ENCODE measurements around the gene HLA-DRB1. TPM values are rescaled to one million over a fixed set of nuclear protein-coding genes. Genes with fewer than 3 reads are reported as not detected.
A peak's percentile ranks its signal among the peaks of the same experiment; 100 is the strongest.

The HLA-DRB1 gene
- total RNA-seq = 10 to 100 TPM; 50.0 to 80.3 TPM

DNA sequence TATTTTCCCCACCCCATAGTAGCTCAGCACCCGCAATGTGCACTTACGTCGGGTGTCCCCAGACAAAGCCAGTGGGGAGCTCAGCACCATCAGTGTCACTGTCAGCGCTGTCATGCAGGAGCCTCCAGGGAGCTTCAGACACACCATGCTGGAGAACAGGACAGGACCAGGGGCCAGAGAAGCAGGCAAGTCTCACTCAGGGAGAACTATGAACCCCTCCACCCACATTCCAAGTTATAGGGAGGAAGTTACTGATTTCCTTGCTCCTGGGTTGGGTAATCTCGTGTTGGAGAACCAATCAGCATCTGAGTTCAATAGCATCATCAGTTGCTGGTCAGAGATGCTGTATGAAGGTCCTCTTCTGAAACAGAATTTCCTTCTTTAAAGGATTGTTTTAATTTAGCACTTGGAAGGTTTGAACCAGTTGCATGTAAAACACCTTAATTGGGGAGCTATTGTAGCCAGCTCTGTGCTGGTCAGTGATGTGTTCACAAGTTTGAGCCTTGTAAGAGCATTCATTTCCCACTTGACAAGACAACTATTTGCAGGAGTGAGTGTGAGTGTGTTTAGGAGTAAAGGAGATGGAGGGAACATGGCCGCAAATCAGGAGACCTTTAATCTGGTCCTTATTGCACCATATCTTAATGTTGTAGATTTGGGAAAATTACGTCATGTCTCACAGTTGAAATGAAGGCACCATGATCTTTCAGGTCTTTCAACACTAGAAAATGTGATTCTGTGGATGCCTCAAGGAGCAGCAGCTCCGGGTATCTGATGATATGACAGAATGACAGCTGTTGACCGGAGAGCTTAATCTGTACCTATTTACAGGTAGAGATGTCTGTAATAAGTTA, at the start of gene HLA-DRB1:
HLA-DRB1 (minus strand) TSS at position 253 of the 854 bp plus-strand sequence; CDS start at position 147, 106 bp downstream.
- no peak within 1 kb of the TSS for H3K4me3 ChIP-seq
- no peak within 1 kb of the TSS for H3K27ac ChIP-seq
- peak; percentile 95 for ATAC-seq (ENCODE audit: insufficient number of reproducible peaks, low FRiP score, low read depth)

DNA sequence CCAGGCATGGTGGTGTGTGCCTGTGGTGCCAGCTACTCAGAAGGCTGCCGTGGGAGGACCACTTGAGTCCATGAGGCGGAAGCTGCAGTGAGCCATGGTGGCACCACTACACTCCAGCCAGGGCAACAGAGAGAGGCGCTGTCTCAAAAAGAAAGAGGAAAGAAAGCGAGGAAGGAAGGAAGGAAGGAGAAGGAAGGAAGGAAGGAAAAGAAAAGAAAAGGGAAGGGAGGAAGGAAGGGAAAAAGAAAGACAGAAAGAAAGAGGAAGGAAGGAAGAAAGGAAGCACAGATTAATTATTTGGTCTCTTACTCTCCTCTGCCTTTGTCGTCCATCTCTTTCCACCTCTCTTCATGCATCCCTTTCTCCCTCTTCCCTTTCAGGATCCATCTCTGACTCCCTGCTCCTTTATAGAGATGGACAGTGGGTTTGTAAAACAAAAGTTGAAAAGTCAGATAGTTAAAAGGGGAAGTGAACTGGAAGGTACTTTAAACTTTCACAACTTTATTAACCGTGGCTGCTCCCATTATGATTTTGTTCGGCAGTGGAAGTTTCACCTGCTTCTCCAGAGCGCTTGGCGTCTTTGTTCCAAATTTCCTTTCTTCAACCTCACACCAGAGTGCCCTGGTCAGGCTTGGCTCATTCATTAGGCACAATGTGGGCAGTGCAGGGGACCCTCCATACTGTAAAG, 49.0 kb upstream of the HLA-DRB1 start:
- H3K9me3 ChIP-seq = no peaks in the 10 kb centered on the region
- ATAC-seq (ENCODE audit: insufficient number of reproducible peaks, low FRiP score, low read depth) (no peak), DNase-seq (ENCODE audit: low spot score) (no peak)
- H3K4me1 ChIP-seq (ENCODE audit: control insufficient read depth in 1 of 2, low read depth in 2 of 2) = no peaks in the 10 kb centered on the region
- H3K27ac ChIP-seq = no peak overlapping the region
- H3K4me3 ChIP-seq = no peak overlapping the region
- H3K27me3 ChIP-seq (replicated peaks; ENCODE audit: insufficient read depth) = no peaks in the 10 kb centered on the region
- H3K36me3 ChIP-seq = no peaks in the 10 kb centered on the region
- no peak for TF ChIP-seq CTCF (IDR thresholded peaks at IDR 0.05)

More for the DNA sequence above, at the start of gene HLA-DRB1:
- Histone ChIP-seq H3K27me3 (replicated peaks; ENCODE audit: insufficient read depth) (no peaks in the 10 kb centered on the region), H3K36me3 (no peaks in the 10 kb centered on the region), H3K4me1 (ENCODE audit: control insufficient read depth in 1 of 2, low read depth in 2 of 2) (no peaks in the 10 kb centered on the region), H3K9me3 (no peaks in the 10 kb centered on the region)
- DNase-seq (ENCODE audit: low spot score) = no peak
- no peak for TF ChIP-seq CTCF (IDR thresholded peaks at IDR 0.05)

DNA sequence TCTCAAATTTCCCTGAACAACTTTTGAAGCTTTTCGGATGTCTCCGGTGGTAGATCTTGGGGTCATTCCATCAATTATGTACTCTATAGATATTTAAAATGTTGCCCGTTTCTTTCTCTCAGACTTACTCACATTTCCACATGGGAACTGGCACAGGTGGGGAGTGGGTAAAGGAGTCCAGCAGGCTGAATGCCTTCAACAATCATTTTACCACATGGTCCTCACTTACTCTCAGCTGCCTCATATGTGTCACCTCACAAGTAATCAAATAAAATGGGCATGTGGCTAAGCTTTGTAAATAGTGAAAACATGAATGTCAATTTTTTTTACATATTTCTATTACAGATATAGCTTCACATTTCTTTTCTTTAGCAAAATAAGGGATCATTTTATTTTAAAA, 48.2 kb upstream of the HLA-DRB1 start:
- no peaks in the 10 kb centered on the region for H3K9me3 ChIP-seq
- DNase-seq (ENCODE audit: low spot score) (no peak), ATAC-seq (ENCODE audit: insufficient number of reproducible peaks, low FRiP score, low read depth) (no peak)
- H3K36me3 ChIP-seq = no peaks in the 10 kb centered on the region
- TF ChIP-seq CTCF (IDR thresholded peaks at IDR 0.05) = no peak
- no peak overlapping the region for H3K4me3 ChIP-seq
- no peaks in the 10 kb centered on the region for H3K4me1 ChIP-seq (ENCODE audit: control insufficient read depth in 1 of 2, low read depth in 2 of 2)
- no peak overlapping the region for H3K27ac ChIP-seq
- H3K27me3 ChIP-seq (replicated peaks; ENCODE audit: insufficient read depth) = no peaks in the 10 kb centered on the region

DNA sequence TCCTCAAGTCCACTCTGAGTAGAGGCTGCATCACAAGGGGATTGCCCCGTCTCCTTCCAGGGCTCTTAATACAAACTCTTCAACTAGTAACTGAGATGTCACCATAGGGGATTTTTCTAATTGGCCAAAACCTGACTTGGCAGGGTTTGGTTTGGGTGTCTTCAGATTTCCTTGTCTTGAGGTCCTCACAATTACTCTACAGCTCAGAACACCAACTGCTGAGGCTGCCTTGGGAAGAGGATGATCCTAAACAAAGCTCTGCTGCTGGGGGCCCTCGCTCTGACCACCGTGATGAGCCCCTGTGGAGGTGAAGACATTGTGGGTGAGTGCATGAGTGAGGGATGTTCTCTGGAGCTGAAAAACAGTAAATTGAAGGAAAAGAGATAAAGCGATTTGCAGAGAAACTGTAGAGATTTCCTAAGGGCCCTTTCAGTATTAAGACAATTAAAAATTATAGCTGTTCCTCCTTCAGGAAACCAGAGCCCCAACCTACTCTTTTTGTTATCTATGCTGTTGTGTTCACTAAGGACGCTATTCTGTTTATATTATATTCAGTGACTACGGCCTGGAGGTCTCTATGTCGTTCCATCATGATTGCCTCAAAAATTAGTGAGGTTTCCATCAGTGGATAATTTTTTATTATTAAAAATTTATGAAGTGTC, 47.7 kb upstream of the HLA-DRB1 start, which contains the start of gene HLA-DQA1:
HLA-DQA1 (plus strand) TSS at position 188 of the 662 bp plus-strand sequence; CDS start at position 241, 53 bp downstream.
- DNase-seq (ENCODE audit: low spot score) (no peak), ATAC-seq (ENCODE audit: insufficient number of reproducible peaks, low FRiP score, low read depth) (no peak)
- Histone ChIP-seq H3K9me3 (no peaks in the 10 kb centered on the region), H3K36me3 (no peaks in the 10 kb centered on the region), H3K4me1 (ENCODE audit: control insufficient read depth in 1 of 2, low read depth in 2 of 2) (no peaks in the 10 kb centered on the region), H3K4me3 (no peak within 1 kb of the TSS), H3K27me3 (replicated peaks; ENCODE audit: insufficient read depth) (no peaks in the 10 kb centered on the region), H3K27ac (no peak within 1 kb of the TSS)
- TF ChIP-seq CTCF (IDR thresholded peaks at IDR 0.05) = no peak
